Stimulated activated naive CD4-positive, alpha-beta T cell treated with Interleukin-2 at 50 U/mL for 16 hours (primary cell): ENCODE results near the gene LHX1.

Experiments used
- DNase-seq: peaks from one replicate; lab custom pipeline; 2025; lab: John Stamatoyannopoulos, UW

Gene LHX1

GRCh38 chr17:36922175-36922574, 15.1 kb upstream of the LHX1 start:
- DNase-seq: no peak

GRCh38 chr17:36923814-36924221, 13.5 kb upstream of the LHX1 start:
- no peak for DNase-seq

GRCh38 chr17:36926226-36926625, 11.0 kb upstream of the LHX1 start:
- DNase-seq: no peak

- DNase-seq: no peak
Observed at GRCh38 chr17:36926701-36927100, 10.6 kb upstream of the LHX1 start.

- DNase-seq: no peak
Observed at GRCh38 chr17:36928471-36929345, 8.6 kb upstream of the LHX1 start.

- DNase-seq: no peak
Observed at GRCh38 chr17:36929851-36930582, 7.3 kb upstream of the LHX1 start.

GRCh38 chr17:36930583-36930900, 6.7 kb upstream of the LHX1 start:
- no peak for DNase-seq

GRCh38 chr17:36931096-36931696, 6.1 kb upstream of the LHX1 start:
- DNase-seq: no peak

GRCh38 chr17:36931697-36932382, 5.4 kb upstream of the LHX1 start:
- no peak for DNase-seq

GRCh38 chr17:36932383-36932693, 4.9 kb upstream of the LHX1 start:
- no peak for DNase-seq

GRCh38 chr17:36932694-36933511, 4.4 kb upstream of the LHX1 start:
- no peak for DNase-seq

GRCh38 chr17:36933512-36934143, 3.6 kb upstream of the LHX1 start:
- DNase-seq: no peak

GRCh38 chr17:36934144-36934691, 3.1 kb upstream of the LHX1 start:
- DNase-seq: no peak

- no peak for DNase-seq
Observed at GRCh38 chr17:36934692-36935630, 2.3 kb upstream of the LHX1 start.

GRCh38 chr17:36935671-36936454, 1.4 kb upstream of the LHX1 start:
- DNase-seq: no peak

- DNase-seq: no peak
Observed at GRCh38 chr17:36936455-36937000, 747 bp upstream of the LHX1 start.

GRCh38 chr17:36937959-36938565, 787 bp downstream of the LHX1 start:
- no peak for DNase-seq

GRCh38 chr17:36938566-36939051, 1.3 kb downstream of the LHX1 start:
- no peak for DNase-seq
